ENCODE data around the gene IPCEF1.

Gene IPCEF1

GRCh38 chr6:154384191-154384590 lies 27.6 kb upstream of the IPCEF1 start:
- no peaks in the 10 kb centered on the region; the same call in 1 of the 2 replicates for H3K9me3 ChIP-seq (ENCODE audit: control insufficient read depth, insufficient read depth, low read length)
- H3K9ac ChIP-seq (ENCODE audit: low read depth, low read length): no peak overlapping the region
- no peaks in the 10 kb centered on the region for H3K36me3 ChIP-seq (ENCODE audit: insufficient read depth, low read length)
- no peaks in the 10 kb centered on the region for H3K4me1 ChIP-seq (ENCODE audit: insufficient read depth, low read length)

GRCh38 chr6:154383273-154383672 lies 26.7 kb upstream of the IPCEF1 start:
- H3K9ac ChIP-seq (ENCODE audit: low read depth, low read length): no peak overlapping the region
- no peaks in the 10 kb centered on the region; the same call in 1 of the 2 replicates for H3K9me3 ChIP-seq (ENCODE audit: control insufficient read depth, insufficient read depth, low read length)
- no peaks in the 10 kb centered on the region for H3K36me3 ChIP-seq (ENCODE audit: insufficient read depth, low read length)
- H3K4me1 ChIP-seq (ENCODE audit: insufficient read depth, low read length): no peaks in the 10 kb centered on the region

DNA sequence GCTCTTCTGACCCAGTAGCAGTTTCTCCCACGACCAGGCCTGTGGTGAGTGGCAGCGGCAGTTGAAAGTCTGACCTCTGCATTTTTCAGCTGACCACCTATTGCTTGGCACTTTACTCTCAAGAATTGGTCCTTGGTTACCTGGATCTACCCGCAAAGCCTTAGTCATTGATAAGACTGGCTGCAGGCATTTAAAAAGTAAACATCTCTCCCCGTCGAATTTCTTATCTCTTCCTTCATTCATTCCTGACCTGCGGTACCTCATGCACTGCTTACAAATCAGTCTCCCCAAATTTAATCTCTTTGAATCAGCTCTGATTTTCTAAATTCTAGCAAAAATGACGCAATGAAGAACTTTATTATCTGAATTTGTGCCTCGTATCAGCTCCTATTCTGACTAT lies 26.1 kb upstream of the IPCEF1 start:
- Histone ChIP-seq H3K9ac (ENCODE audit: low read depth, low read length) (no peak overlapping the region), H3K9me3 (ENCODE audit: control insufficient read depth, insufficient read depth, low read length) (no peaks in the 10 kb centered on the region; the same call in 1 of the 2 replicates), H3K36me3 (ENCODE audit: insufficient read depth, low read length) (no peaks in the 10 kb centered on the region), H3K4me1 (ENCODE audit: insufficient read depth, low read length) (no peaks in the 10 kb centered on the region)

GRCh38 chr6:154381548-154381947 lies 24.9 kb upstream of the IPCEF1 start:
- no peaks in the 10 kb centered on the region for H3K36me3 ChIP-seq (ENCODE audit: insufficient read depth, low read length)

GRCh38 chr6:154380741-154381140 lies 24.1 kb upstream of the IPCEF1 start:
- no peaks in the 10 kb centered on the region; the same call in 1 of the 2 replicates for H3K9me3 ChIP-seq (ENCODE audit: control insufficient read depth, insufficient read depth, low read length)
- no peak overlapping the region for H3K9ac ChIP-seq (ENCODE audit: low read depth, low read length)
- H3K4me1 ChIP-seq (ENCODE audit: insufficient read depth, low read length): no peaks in the 10 kb centered on the region
- no peaks in the 10 kb centered on the region for H3K36me3 ChIP-seq (ENCODE audit: insufficient read depth, low read length)

More at GRCh38 chr6:154381548-154381947, 24.9 kb upstream of the IPCEF1 start:
- H3K9me3 ChIP-seq (ENCODE audit: control insufficient read depth, insufficient read depth, low read length): no peaks in the 10 kb centered on the region; the same call in 1 of the 2 replicates
- H3K9ac ChIP-seq (ENCODE audit: low read depth, low read length): no peak overlapping the region
- no peaks in the 10 kb centered on the region for H3K4me1 ChIP-seq (ENCODE audit: insufficient read depth, low read length)

- no peaks in the 10 kb centered on the region; the same call in 1 of the 2 replicates for H3K9me3 ChIP-seq (ENCODE audit: control insufficient read depth, insufficient read depth, low read length)
- H3K36me3 ChIP-seq (ENCODE audit: insufficient read depth, low read length): no peaks in the 10 kb centered on the region
- no peak overlapping the region for H3K9ac ChIP-seq (ENCODE audit: low read depth, low read length)
- H3K4me1 ChIP-seq (ENCODE audit: insufficient read depth, low read length): no peaks in the 10 kb centered on the region
Measured at GRCh38 chr6:154379585-154379984, 23.0 kb upstream of the IPCEF1 start.

DNA sequence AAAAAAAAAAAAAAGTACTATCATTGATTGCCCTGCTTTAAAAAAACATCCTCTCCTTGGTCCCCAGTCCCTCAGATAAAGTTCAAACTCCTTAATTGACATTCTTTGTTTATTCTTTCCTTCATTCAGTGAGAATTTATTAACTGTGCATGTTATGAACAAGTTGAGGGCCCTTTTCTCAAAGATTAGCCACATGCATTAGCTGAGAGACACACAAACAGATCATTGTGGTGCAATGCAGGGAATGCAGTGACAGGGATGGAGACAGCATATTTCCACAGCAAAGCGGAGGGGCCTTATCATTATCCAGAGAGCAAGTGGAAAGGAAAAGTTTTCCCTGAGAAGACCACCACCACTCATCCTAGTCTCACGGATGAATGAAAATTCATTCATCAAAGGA lies 21.9 kb upstream of the IPCEF1 start:
- Histone ChIP-seq H3K9me3 (ENCODE audit: control insufficient read depth, insufficient read depth, low read length) (no peaks in the 10 kb centered on the region; the same call in 1 of the 2 replicates), H3K36me3 (ENCODE audit: insufficient read depth, low read length) (no peaks in the 10 kb centered on the region), H3K4me1 (ENCODE audit: insufficient read depth, low read length) (no peaks in the 10 kb centered on the region), H3K9ac (ENCODE audit: low read depth, low read length) (no peak overlapping the region)

GRCh38 chr6:154377726-154378125 lies 21.1 kb upstream of the IPCEF1 start:
- no peak overlapping the region for H3K9ac ChIP-seq (ENCODE audit: low read depth, low read length)
- H3K36me3 ChIP-seq (ENCODE audit: insufficient read depth, low read length): no peaks in the 10 kb centered on the region
- no peaks in the 10 kb centered on the region for H3K9me3 ChIP-seq (ENCODE audit: control insufficient read depth, insufficient read depth, low read length)
- no peaks in the 10 kb centered on the region for H3K4me1 ChIP-seq (ENCODE audit: insufficient read depth, low read length)

DNA sequence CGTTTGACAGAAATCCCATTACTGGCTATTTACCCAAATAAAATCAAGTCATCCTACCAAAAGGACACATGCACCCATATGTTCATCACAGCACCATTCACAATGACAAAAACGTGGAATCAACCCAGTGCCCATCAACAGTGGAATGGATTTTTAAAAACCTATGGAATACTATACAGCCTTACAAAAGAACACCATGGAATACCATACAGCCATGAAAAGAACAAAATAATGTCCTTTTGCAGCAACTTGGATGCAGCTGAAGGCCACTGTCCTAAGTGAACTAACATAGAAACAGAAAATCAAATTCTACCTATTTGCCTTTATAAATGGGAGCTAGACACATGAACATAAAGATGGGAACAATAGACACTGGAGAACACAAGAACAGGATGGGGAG lies 17.4 kb upstream of the IPCEF1 start:
- no peaks in the 10 kb centered on the region for H3K9me3 ChIP-seq (ENCODE audit: control insufficient read depth, insufficient read depth, low read length)
- H3K9ac ChIP-seq (ENCODE audit: low read depth, low read length): no peak overlapping the region
- no peaks in the 10 kb centered on the region for H3K4me1 ChIP-seq (ENCODE audit: insufficient read depth, low read length)
- H3K36me3 ChIP-seq (ENCODE audit: insufficient read depth, low read length): no peaks in the 10 kb centered on the region

GRCh38 chr6:154371281-154371680 lies 14.7 kb upstream of the IPCEF1 start:
- H3K9me3 ChIP-seq (ENCODE audit: control insufficient read depth, insufficient read depth, low read length): no peaks in the 10 kb centered on the region
- H3K4me1 ChIP-seq (ENCODE audit: insufficient read depth, low read length): no peaks in the 10 kb centered on the region
- no peak overlapping the region for H3K9ac ChIP-seq (ENCODE audit: low read depth, low read length)
- H3K36me3 ChIP-seq (ENCODE audit: insufficient read depth, low read length): no peaks in the 10 kb centered on the region

GRCh38 chr6:154370545-154370944 lies 13.9 kb upstream of the IPCEF1 start:
- Histone ChIP-seq H3K36me3 (ENCODE audit: insufficient read depth, low read length) (no peaks in the 10 kb centered on the region), H3K9me3 (ENCODE audit: control insufficient read depth, insufficient read depth, low read length) (no peaks in the 10 kb centered on the region), H3K9ac (ENCODE audit: low read depth, low read length) (no peak overlapping the region), H3K4me1 (ENCODE audit: insufficient read depth, low read length) (no peaks in the 10 kb centered on the region)

DNA sequence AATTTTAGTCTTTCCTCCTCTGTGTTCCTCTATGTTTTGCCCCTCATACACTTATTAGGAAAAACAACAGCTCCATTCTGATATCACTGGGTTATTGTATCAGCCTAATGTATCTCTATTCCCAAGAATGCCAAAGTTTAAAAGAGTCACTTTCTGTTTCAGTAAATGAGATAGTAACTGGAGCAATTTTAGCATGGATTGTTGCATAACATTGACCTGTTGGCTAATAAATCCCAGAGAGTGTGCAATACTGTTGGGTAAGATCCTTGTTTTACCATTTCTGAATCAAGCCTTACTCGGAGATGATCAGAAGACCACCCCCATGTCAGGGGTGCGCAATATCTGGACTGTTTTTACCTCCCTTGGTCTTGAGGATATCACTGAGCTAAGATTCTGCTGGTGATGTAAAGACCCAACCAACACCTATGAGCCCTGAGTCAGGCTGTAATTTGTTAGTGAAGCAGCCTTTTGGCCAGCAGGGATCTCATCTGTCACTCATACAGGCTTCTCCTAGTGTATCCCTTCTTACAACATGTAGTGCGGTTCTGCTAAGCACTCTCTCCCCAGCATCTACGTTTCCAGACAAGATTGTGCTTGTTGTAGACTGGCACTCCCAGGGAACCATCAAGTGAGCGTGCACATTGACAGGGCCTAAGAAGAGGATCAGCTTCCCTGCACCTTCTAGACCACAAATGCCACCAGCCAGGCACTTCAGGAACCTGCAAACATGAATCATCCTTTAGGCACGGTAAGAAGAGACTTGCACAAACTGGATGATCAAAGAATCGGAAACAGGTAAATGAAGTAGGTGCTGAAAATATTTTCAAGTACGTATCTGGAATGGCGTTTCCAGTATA lies 11.5 kb upstream of the IPCEF1 start:
- Histone ChIP-seq H3K9ac (ENCODE audit: low read depth, low read length) (no peak overlapping the region), H3K36me3 (ENCODE audit: insufficient read depth, low read length) (no peaks in the 10 kb centered on the region), H3K9me3 (ENCODE audit: control insufficient read depth, insufficient read depth, low read length) (no peaks in the 10 kb centered on the region), H3K4me1 (ENCODE audit: insufficient read depth, low read length) (no peaks in the 10 kb centered on the region)

- Histone ChIP-seq H3K9ac (ENCODE audit: low read depth, low read length) (no peak overlapping the region), H3K9me3 (ENCODE audit: control insufficient read depth, insufficient read depth, low read length) (no peaks in the 10 kb centered on the region), H3K4me1 (ENCODE audit: insufficient read depth, low read length) (no peaks in the 10 kb centered on the region), H3K36me3 (ENCODE audit: insufficient read depth, low read length) (no peaks in the 10 kb centered on the region)
Measured at GRCh38 chr6:154367336-154367735, 10.7 kb upstream of the IPCEF1 start.

DNA sequence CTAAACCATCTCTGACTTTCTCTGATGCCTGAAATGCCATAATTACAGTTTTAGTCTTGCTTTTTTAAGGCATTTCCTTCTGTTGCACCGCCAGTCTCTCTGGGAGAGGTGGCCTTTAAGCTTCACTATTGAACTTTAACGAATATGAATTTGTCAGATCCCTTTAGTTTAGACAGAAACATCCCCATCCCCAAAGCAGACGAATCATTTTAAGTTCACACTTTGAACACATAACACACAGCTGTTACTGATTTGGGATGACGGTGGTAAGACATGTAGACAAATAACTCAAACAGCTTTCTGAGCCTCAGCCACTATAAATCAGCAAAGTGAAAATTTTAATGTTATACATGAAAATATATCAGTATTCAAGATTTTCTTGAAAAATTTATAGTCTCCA lies 7.2 kb upstream of the IPCEF1 start:
- H3K9me3 ChIP-seq (ENCODE audit: control insufficient read depth, insufficient read depth, low read length): no peaks in the 10 kb centered on the region
- no peaks in the 10 kb centered on the region for H3K36me3 ChIP-seq (ENCODE audit: insufficient read depth, low read length)
- no peak overlapping the region for H3K9ac ChIP-seq (ENCODE audit: low read depth, low read length)
- H3K4me1 ChIP-seq (ENCODE audit: insufficient read depth, low read length): no peaks in the 10 kb centered on the region

DNA sequence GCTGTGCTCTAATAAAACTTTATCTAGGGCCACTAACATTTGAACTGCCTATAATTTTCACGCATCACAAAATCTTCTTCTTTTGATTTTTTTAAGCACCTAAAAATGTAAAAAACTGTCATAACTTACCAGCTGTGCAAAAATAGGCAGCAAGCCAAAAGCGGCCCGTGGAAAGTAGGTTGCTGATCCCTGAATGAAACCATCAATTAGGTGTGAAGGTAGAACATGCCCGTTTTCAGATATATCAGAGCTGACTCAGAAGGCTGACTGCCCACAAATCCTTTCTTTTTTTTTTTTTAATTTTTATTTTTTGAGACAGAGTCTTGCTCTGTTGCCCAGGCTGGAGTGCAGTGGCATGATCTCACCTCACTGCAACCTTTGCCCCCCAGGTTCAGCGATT lies 4.9 kb upstream of the IPCEF1 start:
- Histone ChIP-seq H3K4me1 (ENCODE audit: insufficient read depth, low read length) (no peaks in the 10 kb centered on the region), H3K36me3 (ENCODE audit: insufficient read depth, low read length) (no peaks in the 10 kb centered on the region), H3K9ac (ENCODE audit: low read depth, low read length) (no peak overlapping the region), H3K9me3 (ENCODE audit: control insufficient read depth, insufficient read depth, low read length) (no peaks in the 10 kb centered on the region)

Data from ES-I3 (cell line).